SK-N-SH (cell line): ENCODE results near the gene ZNF280A. TPM values are rescaled to one million over a fixed set of nuclear protein-coding genes. Genes with fewer than 3 reads are reported as not detected.

Experiments used
- CTCF ChIA-PET: fragments of 300-600, 350-600 bp; formaldehyde crosslinking; extraction: SDS; loops from one replicate; lab custom pipeline; 2021; lab: Yijun Ruan, JAX
- POLR2A ChIA-PET: fragments of 350-600 bp; sonication (Branson Sonifier 250); formaldehyde crosslinking; extraction: SDS; loops from one replicate; lab custom pipeline; 2020; ENCODE audit warnings: antibody characterized with exemption, inconsistent platforms; lab: Yijun Ruan, JAX
- DNase-seq: peaks from one replicate; pipeline ENCODE4 v3.0.0; 2012
- H2AFZ ChIP-seq: fragments of 200-600 bp; sonication (generic); 2 replicates; pipeline ENCODE4 v1.8.1; 2016; ENCODE audit warnings: antibody characterized with exemption, mild to moderate bottlenecking, low read depth
- H3F3A ChIP-seq: fragments of 200-600 bp; sonication (generic); replicated peaks from 2 replicates; pipeline ENCODE3; 2016; ENCODE audit warnings: antibody characterized with exemption, mild to moderate bottlenecking; ENCODE audit not compliant: insufficient read depth
- H3K27ac ChIP-seq, 2 experiments: fragments of 200-500 bp in 1 of 2; fragments of 200-600 bp in 1 of 2; sonication (Bioruptor generic) in 1 of 2; sonication (generic), shearing (Covaris generic) in 1 of 2; 2 replicates each; pipeline versions ENCODE4 v1.5.1 to v1.6.1; 2014 to 2016; ENCODE audit warnings: low read depth in 2 of 2, inconsistent platforms in 1 of 2, low read length in 1 of 2, mild to moderate bottlenecking in 1 of 2, mixed read lengths in 1 of 2
- H3K27me3 ChIP-seq: fragments of 200-600 bp; sonication (generic), shearing (Covaris generic); 2 replicates; pipeline ENCODE4 v1.6.1; 2016; ENCODE audit warnings: mixed run types; ENCODE audit not compliant: insufficient read depth
- H3K36me3 ChIP-seq, 2 experiments: fragments of 200-500 bp in 1 of 2; fragments of 200-600 bp in 1 of 2; sonication (Bioruptor generic) in 1 of 2; sonication (generic) in 1 of 2; replicated peaks in 1 of 2; 2 replicates each; pipeline versions ENCODE3 to v1.5.1; 2014 to 2016; ENCODE audit warnings: low read length in 1 of 2, mild to moderate bottlenecking in 1 of 2; ENCODE audit not compliant: insufficient read depth in 2 of 2, control insufficient read depth in 1 of 2
- H3K4me1 ChIP-seq, 2 experiments: fragments of 200-500 bp in 1 of 2; fragments of 200-600 bp in 1 of 2; sonication (Bioruptor generic) in 1 of 2; sonication (generic), shearing (Covaris generic) in 1 of 2; 2 replicates each; pipeline versions ENCODE4 v1.5.1 to v1.6.1; 2014 to 2016; ENCODE audit warnings: low read depth in 1 of 2, low read length in 1 of 2, mixed run types in 1 of 2; ENCODE audit not compliant: insufficient read depth in 2 of 2, control insufficient read depth in 1 of 2
- H3K4me2 ChIP-seq: fragments of 200-600 bp; sonication (generic), shearing (Covaris generic); 2 replicates; pipeline ENCODE4 v1.6.1; 2017; ENCODE audit warnings: mixed run types
- H3K4me3 ChIP-seq, 2 experiments: fragments of 200-500 bp in 1 of 2; fragments of 200-600 bp in 1 of 2; sonication (Bioruptor generic) in 1 of 2; sonication (generic), shearing (Covaris generic) in 1 of 2; 2 replicates each; pipeline versions ENCODE4 v1.5.1 to v1.8.1; 2014 to 2016; ENCODE audit warnings: low read depth in 2 of 2, inconsistent platforms in 1 of 2, low read length in 1 of 2, mild to moderate bottlenecking in 1 of 2, mixed read lengths in 1 of 2, moderate library complexity in 1 of 2
- H3K79me2 ChIP-seq: fragments of 200-600 bp; sonication (generic); 2 replicates; pipeline ENCODE4 v1.8.1; 2017; ENCODE audit warnings: mild to moderate bottlenecking; ENCODE audit not compliant: insufficient read depth
- H3K9ac ChIP-seq: fragments of 200-600 bp; sonication (generic); 2 replicates; pipeline ENCODE4 v1.6.1; 2017; ENCODE audit warnings: mixed run types
- H3K9me2 ChIP-seq: fragments of 200-600 bp; sonication (generic); 2 replicates; pipeline ENCODE4 v1.6.1; 2017; ENCODE audit warnings: mixed run types
- H3K9me3 ChIP-seq: fragments of 200-600 bp; sonication (generic); 2 replicates; pipeline ENCODE4 v1.6.1; 2017; ENCODE audit warnings: mixed run types, mild to moderate bottlenecking, moderate library complexity
- H4K20me1 ChIP-seq: fragments of 200-600 bp; sonication (generic); 2 replicates; pipeline ENCODE4 v1.6.1; 2017; ENCODE audit warnings: mild to moderate bottlenecking, mixed run types; ENCODE audit not compliant: insufficient read depth
- CHD2 ChIP-seq: fragments of 150-350 bp; IDR thresholded peaks from 2 replicates; pipeline ENCODE4 v1.6.1; 2018; ENCODE audit warnings: low read length; ENCODE audit not compliant: partially characterized antibody
- ELF1 ChIP-seq: IDR thresholded peaks from 2 replicates; pipeline ENCODE4 v1.4.0; 2012
- EP300 ChIP-seq, 2 experiments: IDR thresholded peaks; 2 replicates each; pipeline versions ENCODE4 v1.4.0 to v1.6.1; 2012; ENCODE audit warnings: borderline replicate concordance in 1 of 2, low read depth in 1 of 2, low read length in 1 of 2
- EZH2phosphoT487 ChIP-seq: fragments of 200-600 bp; sonication (generic); IDR thresholded peaks from 2 replicates; pipeline ENCODE4 v1.6.1; 2017; ENCODE audit warnings: low read depth, mixed run types, mild to moderate bottlenecking, antibody characterized with exemption, moderate library complexity, borderline replicate concordance
- FOXM1 ChIP-seq: IDR thresholded peaks from 2 replicates; pipeline ENCODE4 v1.4.0; 2012; ENCODE audit warnings: low read depth, mild to moderate bottlenecking
- GABPA ChIP-seq: IDR thresholded peaks from 2 replicates; pipeline ENCODE4 v1.4.0; 2012; ENCODE audit warnings: low read depth, mild to moderate bottlenecking
- GATA2 ChIP-seq: sonication (generic); formaldehyde crosslinking; IDR thresholded peaks from 2 replicates; pipeline ENCODE4 v1.5.0; 2020; ENCODE audit warnings: mild to moderate bottlenecking, missing genetic modification reagents
- RAD21 ChIP-seq: IDR thresholded peaks from 2 replicates; pipeline ENCODE4 v1.6.1; 2012; ENCODE audit warnings: mild to moderate bottlenecking, low read length
- RCOR1 ChIP-seq: fragments of 150-350 bp; IDR thresholded peaks from 2 replicates; pipeline ENCODE4 v1.6.1; 2017; ENCODE audit warnings: antibody characterized with exemption, low read length
- REST ChIP-seq: IDR thresholded peaks from 2 replicates; pipeline ENCODE4 v1.6.1; 2012; ENCODE audit warnings: mild to moderate bottlenecking, low read depth, low read length, moderate library complexity
- RXRA ChIP-seq: IDR thresholded peaks from 2 replicates; pipeline ENCODE4 v1.4.0; 2012; ENCODE audit warnings: low read depth, mild to moderate bottlenecking, borderline replicate concordance
- SIN3A ChIP-seq: IDR thresholded peaks from 2 replicates; pipeline ENCODE4 v1.6.1; 2012; ENCODE audit warnings: low read depth, mild to moderate bottlenecking, low read length, moderate library complexity, borderline replicate concordance
- USF1 ChIP-seq: IDR thresholded peaks from 2 replicates; pipeline ENCODE4 v1.4.0; 2012; ENCODE audit warnings: low read depth, borderline replicate concordance
- YY1 ChIP-seq: IDR thresholded peaks from 2 replicates; pipeline ENCODE4 v1.4.0; 2012; ENCODE audit warnings: low read depth, mild to moderate bottlenecking
- ZBTB33 ChIP-seq: IDR thresholded peaks from 2 replicates; pipeline ENCODE4 v1.4.0; 2012; ENCODE audit warnings: low read depth, borderline replicate concordance
- WGBS: methylation state at CpG from one replicate; pipeline ENCODE4 v1.1.6; 2017; ENCODE audit warnings: low lambda C conversion rate; 5-methylcytosine and 5-hydroxymethylcytosine counted together
- polyA plus RNA-seq, 3 experiments: library from polyadenylated mRNA; depleted of rRNA; stranded (reverse); fragments of >200 nt; gene quantifications; 2 replicates each; pipeline ENCODE4 v1.2.3, GENCODE V29; 2012
- TF ChIP-seq, protein P1 (sequence below): IDR thresholded peaks from 2 replicates; pipeline ENCODE4 v1.4.0; 2012; ENCODE audit warnings: low read depth
- TF ChIP-seq, protein P2 (sequence below): IDR thresholded peaks from 2 replicates; pipeline ENCODE4; 2012
- TF ChIP-seq, protein P3 (sequence below): fragments of 200-600 bp; sonication (generic); IDR thresholded peaks from 2 replicates; pipeline ENCODE4 v1.6.1; 2017; ENCODE audit warnings: antibody characterized with exemption, mild to moderate bottlenecking, moderate library complexity

ZNF280A gene
- polyA plus RNA-seq, 1 of the 3 experiments (the other 2 are of a cell fraction) = not detected

- no peaks in the 10 kb centered on the region for H3K4me1 ChIP-seq
- ChIA-PET POLR2A (no interaction called here), CTCF (interaction anchor here (1.3 to 4.0 kb wide), 5 partner anchors 22 to 458 kb away, joined by 3 to 13 read pairs (median 4); partner anchors contain the start of gene PRAME)
- WGBS = 87% methylated on average over 3 of the region's 3 CpGs
- peaks cover 15 to 24% of the 10 kb centered on the region in 2 experiments for H3K36me3 ChIP-seq
- H3K79me2 ChIP-seq = no peaks in the 10 kb centered on the region
- no peak overlapping the region for H3K9ac ChIP-seq
- TF ChIP-seq, protein P1, sequence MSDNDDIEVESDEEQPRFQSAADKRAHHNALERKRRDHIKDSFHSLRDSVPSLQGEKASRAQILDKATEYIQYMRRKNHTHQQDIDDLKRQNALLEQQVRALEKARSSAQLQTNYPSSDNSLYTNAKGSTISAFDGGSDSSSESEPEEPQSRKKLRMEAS = no peak
- TF ChIP-seq FOXM1 (no peak), EP300 (IDR thresholded peaks at IDR 0.05; ENCODE audit: borderline replicate concordance in 1 of 2, low read depth in 1 of 2, low read length in 1 of 2) (no peak), GATA2 (CRISPR knock-in tag) (no peak), ELF1 (no peak), GABPA (no peak), RXRA (no peak), RCOR1 (no peak), USF1 (no peak), RAD21 (no peak), YY1 (no peak), REST (no peak), CHD2 (no peak), SIN3A (no peak), EZH2phosphoT487 (no peak), ZBTB33 (no peak)
- TF ChIP-seq, protein P2, sequence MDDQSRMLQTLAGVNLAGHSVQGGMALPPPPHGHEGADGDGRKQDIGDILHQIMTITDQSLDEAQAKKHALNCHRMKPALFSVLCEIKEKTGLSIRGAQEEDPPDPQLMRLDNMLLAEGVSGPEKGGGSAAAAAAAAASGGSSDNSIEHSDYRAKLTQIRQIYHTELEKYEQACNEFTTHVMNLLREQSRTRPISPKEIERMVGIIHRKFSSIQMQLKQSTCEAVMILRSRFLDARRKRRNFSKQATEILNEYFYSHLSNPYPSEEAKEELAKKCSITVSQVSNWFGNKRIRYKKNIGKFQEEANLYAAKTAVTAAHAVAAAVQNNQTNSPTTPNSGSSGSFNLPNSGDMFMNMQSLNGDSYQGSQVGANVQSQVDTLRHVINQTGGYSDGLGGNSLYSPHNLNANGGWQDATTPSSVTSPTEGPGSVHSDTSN = no peak
- TF ChIP-seq, protein P3, sequence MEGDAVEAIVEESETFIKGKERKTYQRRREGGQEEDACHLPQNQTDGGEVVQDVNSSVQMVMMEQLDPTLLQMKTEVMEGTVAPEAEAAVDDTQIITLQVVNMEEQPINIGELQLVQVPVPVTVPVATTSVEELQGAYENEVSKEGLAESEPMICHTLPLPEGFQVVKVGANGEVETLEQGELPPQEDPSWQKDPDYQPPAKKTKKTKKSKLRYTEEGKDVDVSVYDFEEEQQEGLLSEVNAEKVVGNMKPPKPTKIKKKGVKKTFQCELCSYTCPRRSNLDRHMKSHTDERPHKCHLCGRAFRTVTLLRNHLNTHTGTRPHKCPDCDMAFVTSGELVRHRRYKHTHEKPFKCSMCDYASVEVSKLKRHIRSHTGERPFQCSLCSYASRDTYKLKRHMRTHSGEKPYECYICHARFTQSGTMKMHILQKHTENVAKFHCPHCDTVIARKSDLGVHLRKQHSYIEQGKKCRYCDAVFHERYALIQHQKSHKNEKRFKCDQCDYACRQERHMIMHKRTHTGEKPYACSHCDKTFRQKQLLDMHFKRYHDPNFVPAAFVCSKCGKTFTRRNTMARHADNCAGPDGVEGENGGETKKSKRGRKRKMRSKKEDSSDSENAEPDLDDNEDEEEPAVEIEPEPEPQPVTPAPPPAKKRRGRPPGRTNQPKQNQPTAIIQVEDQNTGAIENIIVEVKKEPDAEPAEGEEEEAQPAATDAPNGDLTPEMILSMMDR = no peak
- no peaks in the 10 kb centered on the region for H3K27me3 ChIP-seq
- H3F3A ChIP-seq = no peaks in the 10 kb centered on the region
- H3K4me3 ChIP-seq = no peak overlapping the region
- no peaks in the 10 kb centered on the region for H3K9me3 ChIP-seq
- no peak overlapping the region for H3K4me2 ChIP-seq
- H4K20me1 ChIP-seq = no peaks in the 10 kb centered on the region
- no peaks in the 10 kb centered on the region for H3K9me2 ChIP-seq
- no peak for DNase-seq
- no peak overlapping the region for H3K27ac ChIP-seq
- no peak overlapping the region for H2AFZ ChIP-seq
These were observed 34.5 kb downstream of the ZNF280A start for GRCh38 chr22:22485524-22485923.
